ENCODE measurements around the gene NHLRC3.
"Not testable (repeated sequence)": the region's sequence is repeated elsewhere in the genome, so short reads cannot be mapped to it uniquely, and the experiment has no call there.

Gene NHLRC3

DNA sequence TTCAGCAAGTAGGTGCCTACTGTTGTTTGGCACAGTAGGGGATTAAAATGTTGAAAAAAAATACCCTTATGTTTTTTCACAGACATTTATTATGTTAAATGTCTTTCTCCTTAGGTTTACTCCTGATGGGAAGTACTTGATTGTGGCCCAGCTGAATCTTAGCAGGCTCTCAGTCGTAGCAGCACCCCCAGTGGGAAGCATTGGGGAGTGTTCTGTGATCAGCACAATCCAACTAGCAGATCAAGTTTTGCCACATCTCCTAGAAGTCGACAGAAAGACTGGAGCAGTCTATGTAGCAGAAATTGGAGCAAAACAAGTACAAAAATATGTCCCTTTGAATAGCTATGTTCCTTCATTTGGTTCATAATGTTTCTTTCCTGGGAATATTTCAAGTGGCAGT, 9.3 kb downstream of the NHLRC3 start:
- no peak for DNase-seq

DNA sequence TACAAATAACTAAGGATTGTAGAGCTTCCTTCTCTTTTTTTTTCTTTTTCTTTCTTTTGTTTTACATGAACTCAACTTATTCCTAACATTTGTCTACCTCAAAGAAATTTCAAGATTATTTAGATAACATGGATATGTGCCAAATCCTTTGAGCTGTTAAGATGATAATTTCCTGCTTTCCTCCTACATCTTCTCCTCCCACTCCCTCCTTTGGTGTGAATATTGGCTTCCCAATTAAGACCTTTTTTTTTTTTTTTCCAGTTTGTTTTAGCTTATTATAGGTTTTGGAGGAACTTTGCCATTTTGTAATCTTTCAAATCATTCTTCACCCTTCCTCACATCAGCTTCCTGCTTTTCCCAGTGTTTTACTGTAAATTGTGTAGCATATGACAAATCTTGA, 10.6 kb downstream of the NHLRC3 start:
- DNase-seq, result no peak

DNA sequence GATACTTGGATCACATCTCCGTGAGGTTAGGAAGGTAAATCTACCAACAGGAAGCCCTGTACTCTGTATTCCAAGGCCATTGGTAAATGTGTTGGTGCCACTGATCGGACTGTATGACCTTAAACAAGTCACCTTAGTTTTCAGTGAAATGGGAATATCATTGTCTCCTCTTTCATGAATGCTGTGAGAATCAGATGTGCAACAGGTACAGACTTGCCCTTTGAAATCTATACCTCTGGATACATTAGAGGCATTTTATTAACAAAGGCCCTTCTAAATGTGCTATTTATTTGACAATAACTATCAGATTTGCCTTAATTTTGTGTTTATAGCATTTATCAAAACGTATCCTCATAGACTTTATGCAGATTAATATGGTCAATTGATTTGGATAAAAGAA, 11.0 kb downstream of the NHLRC3 start:
- DNase-seq, result no peak

DNA sequence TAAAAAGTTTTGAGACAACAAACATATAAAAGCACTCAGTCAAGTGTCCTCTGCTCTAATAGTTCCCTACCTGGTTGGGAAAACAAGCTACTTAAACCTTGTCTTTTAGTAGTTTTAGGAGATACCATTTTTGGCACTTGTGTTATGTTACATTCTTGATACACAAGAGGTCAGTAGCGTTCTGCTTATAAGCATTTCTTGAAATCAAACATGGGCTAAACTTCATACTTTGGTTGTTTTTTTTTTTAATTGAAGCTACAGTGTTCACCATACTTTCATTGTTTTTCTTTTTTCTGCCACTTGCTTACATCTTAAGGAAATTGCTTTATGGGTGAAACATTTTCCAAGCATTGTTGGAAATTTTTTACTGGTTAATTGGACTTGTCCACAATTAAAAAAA, 12.9 kb downstream of the NHLRC3 start:
- no peak for DNase-seq

DNA sequence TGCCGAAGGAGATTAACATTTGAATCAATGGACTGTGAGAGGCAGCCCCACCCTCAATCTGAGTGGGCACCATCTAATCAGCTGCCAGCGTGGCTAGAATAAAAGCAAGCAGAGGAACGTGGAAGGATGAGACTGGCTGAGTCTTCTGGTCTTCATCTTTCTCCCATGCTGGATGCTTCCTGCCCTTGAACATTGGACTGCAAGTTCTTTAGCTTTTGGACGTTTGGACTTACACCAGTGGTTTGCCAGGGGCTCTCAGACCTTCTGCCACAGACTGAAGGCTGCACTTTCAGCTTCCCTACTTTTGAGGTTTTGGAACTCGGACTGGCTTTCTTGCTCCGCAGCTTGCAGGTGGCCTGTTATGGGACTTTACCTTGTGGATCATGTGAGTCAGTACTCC, 14.7 kb downstream of the NHLRC3 start:
- no peak for DNase-seq

DNA sequence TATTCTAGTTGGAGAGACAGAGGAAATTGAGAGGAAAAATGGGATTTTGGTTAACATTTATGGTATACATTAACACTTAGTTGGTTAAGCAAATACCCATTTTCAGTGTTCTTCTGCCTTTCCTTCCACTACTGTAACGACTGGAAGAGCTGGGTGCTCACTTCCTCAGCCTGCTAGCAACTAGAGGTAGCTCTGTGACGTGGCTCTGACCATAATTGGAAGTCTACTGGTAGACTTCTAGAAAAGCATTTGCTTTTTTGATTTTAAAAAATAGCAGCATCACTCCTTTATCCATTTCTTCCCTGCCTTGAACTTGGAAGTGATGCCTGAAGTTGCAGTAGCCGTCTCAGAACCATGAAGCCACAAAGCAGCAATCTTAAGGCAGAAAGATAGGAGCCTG, 15.9 kb downstream of the NHLRC3 start:
- no peak for DNase-seq

DNA sequence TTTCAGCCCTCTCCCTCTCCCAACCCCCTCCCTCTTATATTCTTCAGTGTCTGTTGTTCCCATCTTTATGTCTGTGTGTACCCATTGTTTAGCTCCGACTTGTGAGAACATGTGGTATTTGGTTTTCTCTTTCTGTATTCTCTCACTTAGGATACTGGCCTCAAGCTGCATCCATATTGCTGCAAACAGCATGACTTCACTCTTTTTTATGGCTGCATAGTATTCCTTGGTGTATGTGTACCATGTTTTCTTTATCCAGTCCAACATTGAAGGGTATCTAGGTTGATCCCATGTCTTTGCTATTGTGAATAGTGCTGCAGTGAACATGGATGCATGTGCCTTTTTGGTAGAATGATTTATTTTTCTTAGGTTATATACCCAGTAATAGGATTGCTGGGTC, 17.8 kb downstream of the NHLRC3 start:
- DNase-seq, result no peak

DNA sequence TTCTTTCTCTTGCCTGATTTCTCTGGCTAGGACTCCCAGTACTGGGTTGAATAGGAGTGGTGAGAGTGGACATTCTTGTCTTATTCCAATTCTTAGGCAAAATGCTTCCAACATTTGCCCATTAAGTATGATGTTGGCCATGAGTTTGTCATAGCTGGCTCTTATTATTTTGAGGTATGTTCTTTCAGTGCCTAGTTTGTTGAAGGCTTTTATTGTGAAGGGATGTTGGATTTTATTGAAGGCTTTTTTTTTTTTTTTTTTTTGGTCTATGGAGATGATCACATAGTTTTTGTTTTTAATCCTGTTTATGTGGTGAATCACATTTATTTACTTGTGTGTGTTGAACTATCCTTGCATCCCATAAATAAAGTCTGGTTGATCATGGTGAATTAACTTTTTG, 19.8 kb downstream of the NHLRC3 start:
- DNase-seq, result no peak

DNA sequence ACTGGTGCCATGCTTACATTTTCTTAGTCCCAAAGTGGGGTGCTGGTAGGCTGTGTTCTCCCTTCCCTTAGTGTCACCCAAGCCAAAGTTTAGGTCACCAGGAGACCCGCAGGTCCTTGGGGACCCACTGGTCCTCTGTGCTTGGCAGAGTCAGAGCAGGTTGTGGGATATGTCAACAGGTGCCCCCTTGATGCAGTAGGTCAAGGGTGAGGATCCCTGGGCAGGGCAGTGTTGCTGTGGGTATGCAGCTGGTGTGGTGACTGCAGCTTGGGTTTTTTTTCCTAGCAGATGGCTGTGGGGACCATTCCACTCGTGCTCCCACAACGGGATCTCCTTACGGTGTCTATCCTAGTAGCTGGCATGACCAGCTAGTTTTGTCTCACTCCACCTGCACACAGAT, 23.7 kb downstream of the NHLRC3 start:
- DNase-seq, result no peak

DNA sequence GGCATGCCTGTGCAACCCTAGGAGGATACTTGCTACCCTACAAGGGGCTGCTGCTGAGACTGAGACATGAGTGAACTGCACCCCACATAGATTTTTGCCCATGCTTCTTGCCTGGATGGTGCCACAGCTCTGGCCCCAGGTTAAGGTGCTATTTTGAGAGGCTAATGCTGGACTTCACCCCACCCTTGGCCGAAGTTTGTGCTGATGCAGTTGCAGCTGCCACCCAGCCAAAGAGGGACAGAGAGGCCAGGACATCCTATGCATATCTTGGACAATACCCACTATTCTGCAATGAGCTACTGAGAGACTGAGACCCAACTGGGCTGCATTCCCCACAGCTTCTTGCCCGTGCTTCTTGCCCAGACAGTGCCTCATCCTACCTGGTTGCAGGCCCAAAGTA, 34.6 kb downstream of the NHLRC3 start:
- no peak for DNase-seq

DNA sequence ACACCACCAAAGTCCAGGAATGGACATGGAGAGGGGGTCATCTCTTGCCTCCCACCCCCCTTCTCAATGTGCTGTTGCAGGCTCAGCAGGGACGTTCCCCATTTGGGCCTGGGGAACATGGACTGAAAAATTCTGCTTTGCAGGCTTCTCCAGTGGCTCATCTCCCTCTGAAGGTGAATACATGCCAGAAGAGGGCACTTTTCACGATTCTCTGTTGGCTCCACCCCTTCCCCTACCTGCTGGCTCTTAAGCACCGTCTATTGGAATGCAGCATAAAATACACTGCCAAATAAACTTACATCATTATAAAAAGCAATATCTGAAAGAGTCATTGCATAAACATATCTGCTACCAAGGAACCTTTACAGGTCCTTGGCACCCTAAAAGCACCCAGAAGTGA, 35.7 kb downstream of the NHLRC3 start:
- no peak for DNase-seq

DNA sequence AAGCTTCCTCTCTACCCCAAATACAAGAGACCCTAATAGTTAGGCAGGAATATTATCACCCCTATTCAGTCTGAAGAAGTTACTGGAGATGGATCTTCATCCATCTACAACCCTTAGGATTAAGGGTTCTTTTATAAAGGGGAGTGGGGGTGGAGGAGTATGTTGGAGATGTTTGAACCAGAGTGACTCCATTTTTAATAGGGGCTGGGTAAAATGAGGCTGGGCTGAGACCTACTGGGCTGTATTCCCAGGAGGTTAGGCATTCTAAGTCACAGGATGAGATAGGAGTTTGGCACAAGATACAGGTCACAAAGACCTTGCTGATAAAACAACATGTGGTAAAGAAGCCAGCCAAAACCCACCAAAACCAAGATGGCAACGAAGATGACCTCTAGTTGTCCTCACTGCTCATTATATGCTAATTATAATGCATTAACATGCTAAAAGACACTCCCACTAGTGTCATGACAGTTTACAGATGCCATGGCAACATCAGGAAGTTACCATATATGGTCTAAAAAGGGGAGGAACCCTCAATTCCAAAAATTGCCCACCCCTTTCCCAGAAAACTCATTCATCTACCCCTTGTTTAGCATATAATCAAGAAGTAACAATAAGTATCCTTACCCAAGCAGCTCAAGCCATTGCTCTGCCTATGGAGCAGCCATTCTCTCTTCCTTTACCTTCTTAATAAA, 48.1 kb downstream of the NHLRC3 start:
- not testable (repeated sequence) for DNase-seq

DNA sequence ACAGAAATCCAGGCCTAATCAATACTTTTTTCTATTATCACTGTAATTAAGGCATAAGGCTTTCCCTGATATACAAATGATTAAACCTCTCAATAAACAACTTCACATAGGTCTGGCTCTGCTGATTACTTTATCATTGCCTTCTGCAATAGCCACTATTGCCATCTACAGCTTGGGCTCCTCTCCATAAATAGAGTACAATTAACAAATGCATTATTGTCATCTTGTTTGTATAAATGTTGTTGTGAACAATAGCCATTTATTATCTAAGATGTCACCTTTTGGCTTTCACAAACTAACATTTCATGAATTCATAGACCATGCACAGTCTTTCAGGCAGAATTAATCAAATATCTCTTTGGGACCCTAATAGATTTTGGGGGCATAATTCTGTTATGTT, 53.3 kb downstream of the NHLRC3 start:
- DNase-seq, result no peak

DNA sequence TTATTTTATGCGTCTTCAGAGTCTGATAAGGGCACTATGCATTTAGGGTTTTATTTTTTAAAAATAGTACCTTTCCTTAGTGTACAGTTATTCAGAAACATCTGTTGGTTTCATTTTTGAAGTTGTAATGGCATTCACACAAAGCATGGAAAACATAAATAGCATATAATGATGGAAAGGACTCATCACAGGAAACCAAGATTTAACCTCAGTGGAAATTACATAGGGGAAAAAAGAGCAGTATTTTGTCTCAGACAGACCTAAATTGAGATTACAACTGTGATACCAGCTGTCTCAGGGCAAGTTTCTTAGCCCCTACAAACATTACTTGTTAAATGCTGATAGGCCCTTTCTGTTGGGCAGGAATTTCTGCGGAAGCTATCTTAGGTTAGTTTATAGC, 57.2 kb downstream of the NHLRC3 start:
- DNase-seq, result no peak

DNA sequence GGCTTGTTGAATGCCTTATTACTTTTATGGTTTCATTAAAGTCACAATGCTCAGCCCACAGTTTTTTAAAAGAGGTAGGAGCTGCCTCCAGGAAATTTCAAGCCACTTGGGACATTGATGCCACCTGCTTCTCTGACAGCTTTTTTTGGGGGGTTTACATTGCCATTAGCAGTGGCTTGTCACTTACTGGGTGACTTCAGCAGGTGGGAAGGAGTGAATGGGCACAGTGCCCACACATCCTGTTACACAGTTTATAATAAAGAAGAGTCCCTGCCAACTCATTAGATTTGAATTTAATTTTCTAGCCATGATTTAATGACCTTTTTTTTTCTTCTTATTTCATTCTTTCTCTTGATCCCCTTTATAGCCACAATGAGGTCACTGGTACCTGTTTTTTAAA, 61.0 kb downstream of the NHLRC3 start:
- DNase-seq, result no peak
